Liver (tissue), 3 donors: ENCODE data around the gene PACS1.

Experiments
- ATF3 ChIP-seq: IDR thresholded peaks from 2 replicates; pipeline ENCODE4 v1.6.1; 2016; ENCODE audit warnings: antibody characterized with exemption
- CTCF ChIP-seq: fragments of 150-350 bp; IDR thresholded peaks from 2 replicates; pipeline ENCODE4 v1.5.1; 2017; ENCODE audit warnings: improper control_type of control experiment, low read depth, low read length; ENCODE audit not compliant: missing input control
- EGR1 ChIP-seq, 2 donors: IDR thresholded peaks; 2 replicates each; pipeline ENCODE4 v1.6.1; 2016 to 2018; ENCODE audit warnings: antibody characterized with exemption in 2 of 2, low read depth in 2 of 2
- FOXA2 ChIP-seq: IDR thresholded peaks from 2 replicates; pipeline ENCODE4 v1.6.1; 2016; ENCODE audit warnings: antibody characterized with exemption
- HNF4A ChIP-seq, 2 donors: conservative IDR thresholded peaks; 2 replicates each; pipeline ENCODE4 v1.6.1; 2016; ENCODE audit warnings: antibody characterized with exemption in 2 of 2, mild to moderate bottlenecking in 2 of 2
- HNF4G ChIP-seq: IDR thresholded peaks from 2 replicates; pipeline ENCODE4 v1.6.1; 2016; ENCODE audit warnings: antibody characterized with exemption
- RAD21 ChIP-seq, 2 donors: IDR thresholded peaks; 2 replicates each; pipeline ENCODE4 v1.6.1; 2016; ENCODE audit warnings: antibody characterized with exemption in 2 of 2, mild to moderate bottlenecking in 2 of 2
- REST ChIP-seq: IDR thresholded peaks from 2 replicates; pipeline ENCODE4 v1.6.1; 2016; ENCODE audit warnings: antibody characterized with exemption, mild to moderate bottlenecking
- donor health status: healthy.
- donor health status: healthy.

GRCh38 chr11:66275984-66276612 is 206.0 kb downstream of the PACS1 start:
- TF ChIP-seq CTCF (no peak), REST (no peak), RAD21 (IDR thresholded peaks at IDR 0.05) (no peak), ATF3 (no peak), HNF4G (no peak), FOXA2 (no peak), HNF4A (conservative IDR thresholded peaks at IDR 0.05) (no peak), EGR1 (IDR thresholded peaks at IDR 0.05; ENCODE audit: low read depth in 2 of 2) (no peak)
